NOMO-1 (cell line): ENCODE data around the gene ADCY5.

Source experiments
- DNase-seq, 2 experiments: peaks; one replicate each; lab custom pipeline; 2025; ENCODE audit not compliant: unreplicated experiment in 2 of 2; lab: John Stamatoyannopoulos, UW

ADCY5 gene

DNA sequence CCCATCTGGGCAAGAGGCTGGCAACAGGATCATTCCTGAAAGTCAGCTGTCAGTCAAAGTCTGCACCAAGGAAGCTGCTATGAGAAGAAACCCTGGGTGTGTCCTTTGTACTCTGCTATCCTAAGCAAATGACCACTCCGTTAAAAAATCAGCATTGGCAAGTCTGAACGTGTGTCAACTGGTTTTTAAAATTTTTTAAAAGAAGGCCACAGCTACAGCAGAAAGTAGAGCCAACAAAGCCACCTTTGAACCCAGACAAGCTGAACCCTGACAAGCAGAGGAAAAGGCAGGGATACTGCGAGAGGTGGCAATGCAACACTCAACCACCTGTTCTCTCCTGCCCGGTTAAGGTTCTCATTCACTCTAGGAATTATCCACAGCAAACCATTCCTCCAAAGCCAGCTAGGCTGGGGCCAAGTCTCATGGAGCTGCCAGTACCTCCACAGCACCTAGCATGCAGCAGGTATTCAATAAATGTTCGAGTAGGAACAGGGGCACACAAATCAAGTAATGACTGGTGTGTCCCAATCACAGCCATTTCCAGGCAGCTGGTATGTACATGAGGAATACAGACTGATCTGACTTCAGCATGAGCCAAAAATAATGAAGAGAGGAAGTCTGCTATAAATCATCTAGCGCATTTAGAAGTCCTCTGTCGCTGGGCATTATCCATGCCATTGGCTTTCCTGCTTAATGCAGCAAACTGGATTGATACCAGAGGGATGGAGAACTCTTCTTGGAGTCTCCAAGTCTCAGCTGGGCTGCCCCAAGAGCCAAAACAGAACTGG lies 76.0 kb downstream of the ADCY5 start:
- DNase-seq = no peak

DNA sequence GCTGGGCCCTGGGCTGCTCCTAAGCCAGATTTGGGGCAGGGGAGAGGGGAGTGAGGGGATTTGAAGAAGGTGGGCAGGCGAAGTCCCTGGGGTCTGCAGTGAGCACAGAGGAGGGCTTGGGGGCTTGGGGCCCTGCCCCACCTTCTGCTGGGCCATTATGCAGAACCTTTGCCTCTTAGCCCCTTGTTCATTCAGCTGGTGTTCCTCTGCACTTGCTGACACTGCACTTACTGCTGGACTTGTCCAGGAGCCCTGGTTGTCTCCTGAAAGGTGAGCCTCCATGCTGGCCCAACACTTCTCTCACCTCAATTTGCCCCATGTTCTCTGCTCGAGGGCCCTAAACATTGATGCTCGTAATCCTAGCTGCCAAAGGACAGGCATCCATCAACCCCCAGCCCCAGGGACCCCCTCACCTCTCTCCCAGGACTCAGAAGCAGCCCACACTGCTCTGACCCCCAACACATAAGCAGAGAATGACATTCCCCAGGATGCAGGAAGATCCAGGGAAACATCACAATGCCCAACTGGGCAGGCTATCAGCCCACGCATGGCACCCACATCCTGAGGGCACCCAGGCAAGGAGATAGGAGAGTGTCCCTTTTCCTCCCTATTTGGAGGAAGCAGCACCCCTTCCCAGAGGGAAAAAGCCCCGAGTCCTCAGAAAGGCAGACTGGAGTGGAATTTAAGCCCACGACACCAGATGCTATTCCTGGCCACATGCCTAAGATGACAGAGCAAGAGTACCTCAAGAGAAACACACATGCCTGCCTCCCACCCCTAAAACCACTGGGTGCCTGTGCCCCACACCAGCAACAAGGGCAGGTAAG lies 76.8 kb downstream of the ADCY5 start:
- no peak for DNase-seq

DNA sequence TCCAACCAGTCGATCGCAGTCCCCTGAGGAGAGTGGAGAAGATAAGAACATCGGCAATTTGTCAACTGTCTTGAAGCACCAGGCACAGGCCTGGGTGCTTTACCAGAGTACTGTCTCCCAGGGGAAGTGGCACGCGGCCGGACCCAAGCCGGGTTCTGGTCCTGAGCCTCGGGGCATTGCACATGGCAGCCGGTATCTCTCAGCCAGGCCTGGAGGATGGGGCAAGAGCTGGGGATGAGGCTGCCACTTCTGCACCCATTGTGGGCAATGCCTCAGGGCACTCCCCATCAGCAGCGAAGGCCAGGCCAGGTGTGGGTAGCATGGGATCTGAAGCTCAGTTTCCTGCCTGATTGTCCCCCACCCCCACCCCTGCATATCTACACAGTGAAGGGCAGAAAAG lies 77.5 kb downstream of the ADCY5 start:
- DNase-seq = no peak

DNA sequence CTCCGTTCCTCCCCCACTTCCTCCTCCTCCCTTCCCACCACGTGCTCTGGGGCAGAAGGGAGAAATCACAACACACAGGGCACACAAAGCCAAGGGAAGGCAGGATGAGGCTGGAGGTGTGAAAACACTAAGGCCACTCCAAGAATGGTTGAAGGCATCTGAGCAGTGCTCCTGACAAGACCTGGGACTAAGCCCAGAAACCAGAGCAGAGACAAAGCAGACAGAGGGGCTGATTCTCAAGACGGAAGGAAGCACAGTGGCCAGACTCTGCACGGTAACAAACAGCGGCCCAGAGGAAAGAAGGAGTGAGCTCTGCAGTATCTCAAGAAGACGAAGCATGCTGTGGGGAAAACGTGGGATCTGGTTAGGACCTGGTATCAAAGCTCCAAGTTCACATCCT lies 78.1 kb downstream of the ADCY5 start:
- no peak for DNase-seq

DNA sequence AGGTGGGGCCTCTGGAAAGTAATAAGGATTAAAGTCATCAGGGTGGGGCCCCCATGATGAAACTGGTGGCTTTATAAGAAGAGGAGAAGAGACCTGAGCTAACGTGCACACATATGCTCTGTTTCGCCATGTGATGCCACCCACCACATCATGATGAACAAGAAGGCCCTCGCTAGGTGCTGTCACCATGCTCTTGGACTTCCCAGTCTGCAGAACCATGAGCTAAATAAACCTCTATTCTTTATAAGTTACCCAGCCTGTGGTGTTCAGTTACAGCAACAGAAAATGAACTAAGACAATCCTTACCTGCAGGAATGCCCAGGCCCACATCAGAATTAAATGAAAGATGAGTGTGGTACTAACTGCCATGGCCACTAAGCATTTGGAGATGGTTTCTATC lies 79.8 kb downstream of the ADCY5 start:
- no peak for DNase-seq

DNA sequence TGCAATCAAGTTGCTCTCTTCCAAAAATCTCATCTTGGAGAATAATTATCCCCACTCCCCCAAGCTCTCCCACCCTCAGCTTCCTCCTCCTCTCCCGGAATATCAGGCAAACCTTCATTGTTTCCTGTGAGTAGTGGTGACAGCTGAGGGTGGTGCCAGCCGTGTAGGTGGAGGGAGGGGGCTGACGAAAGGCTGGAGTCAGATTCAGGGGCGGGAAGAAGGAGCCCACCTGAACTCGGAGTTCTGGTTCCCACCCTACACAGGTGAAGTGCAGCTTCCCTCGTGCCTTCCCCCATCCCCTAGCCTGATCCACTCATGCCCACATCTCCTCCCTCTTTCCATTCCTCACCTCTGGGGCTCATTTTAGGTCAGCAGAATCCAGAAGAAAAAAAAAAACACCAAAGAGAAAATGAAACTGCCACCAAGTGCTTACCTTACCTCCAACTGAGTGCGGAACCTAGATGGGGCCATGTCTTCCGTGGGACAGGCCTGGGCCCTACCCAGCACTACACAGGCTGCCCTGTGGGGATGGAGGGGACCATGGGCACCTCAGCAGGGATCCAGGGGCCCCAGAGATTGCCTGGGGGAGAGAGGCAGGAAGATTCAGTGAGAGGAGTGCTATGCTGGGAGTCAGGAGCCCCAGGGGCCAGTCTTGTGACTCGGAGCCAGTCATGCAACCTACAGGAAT lies 81.3 kb downstream of the ADCY5 start:
- no peak for DNase-seq

DNA sequence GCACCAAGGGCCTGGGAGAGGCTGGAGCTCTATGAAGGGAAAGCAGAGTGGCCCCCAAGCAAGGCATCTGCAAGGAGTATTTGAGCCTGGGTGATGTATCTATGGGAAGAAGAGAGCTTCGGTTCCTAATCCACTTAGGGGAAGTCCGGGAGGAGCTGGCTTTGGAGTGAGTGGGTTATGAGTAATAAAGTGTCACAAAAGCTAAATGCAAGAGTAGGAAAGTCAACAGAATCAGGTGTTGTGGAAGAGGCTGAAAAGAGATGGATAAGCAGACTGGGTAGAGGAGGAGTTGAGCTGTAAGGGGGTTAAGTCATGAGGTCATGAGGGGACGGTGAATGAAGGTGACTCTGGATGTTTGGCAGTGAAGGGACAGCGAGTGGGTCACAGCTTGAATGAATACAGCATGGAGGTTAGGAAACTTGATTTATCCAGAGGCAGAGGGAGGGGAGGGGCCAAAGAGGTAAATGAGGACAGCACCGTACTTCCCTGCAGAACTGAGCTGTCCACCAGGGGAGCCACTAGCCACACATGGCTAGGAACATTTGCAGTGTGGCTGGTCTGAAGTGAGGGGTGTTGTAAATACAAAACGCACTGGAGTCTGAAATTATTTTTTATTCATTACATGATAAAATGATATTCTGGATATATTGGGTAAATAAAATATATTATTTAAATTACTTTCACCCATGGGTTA lies 83.3 kb downstream of the ADCY5 start:
- DNase-seq = no peak

DNA sequence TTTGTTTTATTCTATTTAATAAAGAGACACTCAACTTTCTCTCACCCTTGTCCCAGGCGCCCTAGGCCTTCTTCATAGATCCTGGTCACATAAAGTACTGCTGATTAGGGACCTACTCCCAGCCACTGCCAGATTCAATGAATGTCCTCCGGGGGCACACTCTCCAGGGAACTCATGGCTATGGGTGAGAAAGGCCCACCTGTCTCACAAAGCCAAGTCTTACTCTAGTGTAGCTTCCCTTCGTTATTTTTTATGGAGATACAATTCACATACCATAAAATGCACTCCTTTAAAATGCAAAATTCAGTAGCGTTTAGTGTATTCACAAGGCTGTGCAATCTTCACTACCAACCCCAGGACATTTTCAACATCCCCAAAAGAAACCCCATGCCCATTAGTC lies 87.8 kb downstream of the ADCY5 start:
- no peak for DNase-seq

DNA sequence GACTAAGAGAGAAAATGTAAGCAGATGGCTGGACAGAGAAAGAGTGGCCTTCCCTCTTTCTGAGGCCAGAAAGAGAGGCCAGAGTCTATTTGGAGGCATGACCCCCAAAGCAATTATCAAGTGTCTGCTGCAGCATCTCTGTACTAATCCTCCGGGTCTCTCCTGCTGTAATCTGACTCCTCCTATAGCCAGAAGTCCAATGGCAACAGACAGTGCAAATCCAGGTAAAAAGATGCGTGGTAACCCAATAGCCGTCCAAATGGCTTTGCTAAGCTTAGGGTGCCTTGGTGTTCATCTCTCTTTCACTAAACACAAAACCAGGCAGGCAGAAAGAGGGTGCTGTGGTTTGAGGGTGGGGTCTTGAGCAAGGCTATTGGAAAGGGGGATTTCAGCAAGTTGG lies 91.6 kb downstream of the ADCY5 start:
- DNase-seq = no peak

DNA sequence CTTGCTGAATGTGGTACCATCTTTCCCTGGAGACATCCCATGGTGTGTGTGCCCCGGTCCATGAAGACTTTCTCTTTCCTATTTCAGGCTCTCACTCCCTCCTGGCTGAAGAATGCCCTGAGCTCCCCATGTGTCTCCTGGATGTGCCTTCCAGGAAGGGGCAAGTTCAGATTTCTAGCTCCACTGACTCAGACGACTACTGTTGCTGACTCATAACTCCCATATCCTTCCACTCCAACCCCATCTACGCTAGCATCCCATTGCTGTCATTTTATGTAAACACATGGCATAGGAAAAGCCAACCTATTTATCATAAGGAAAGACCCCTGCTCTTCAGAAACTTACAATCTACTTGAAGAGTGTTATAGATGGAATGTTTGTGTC lies 95.0 kb downstream of the ADCY5 start:
- no peak for DNase-seq

DNA sequence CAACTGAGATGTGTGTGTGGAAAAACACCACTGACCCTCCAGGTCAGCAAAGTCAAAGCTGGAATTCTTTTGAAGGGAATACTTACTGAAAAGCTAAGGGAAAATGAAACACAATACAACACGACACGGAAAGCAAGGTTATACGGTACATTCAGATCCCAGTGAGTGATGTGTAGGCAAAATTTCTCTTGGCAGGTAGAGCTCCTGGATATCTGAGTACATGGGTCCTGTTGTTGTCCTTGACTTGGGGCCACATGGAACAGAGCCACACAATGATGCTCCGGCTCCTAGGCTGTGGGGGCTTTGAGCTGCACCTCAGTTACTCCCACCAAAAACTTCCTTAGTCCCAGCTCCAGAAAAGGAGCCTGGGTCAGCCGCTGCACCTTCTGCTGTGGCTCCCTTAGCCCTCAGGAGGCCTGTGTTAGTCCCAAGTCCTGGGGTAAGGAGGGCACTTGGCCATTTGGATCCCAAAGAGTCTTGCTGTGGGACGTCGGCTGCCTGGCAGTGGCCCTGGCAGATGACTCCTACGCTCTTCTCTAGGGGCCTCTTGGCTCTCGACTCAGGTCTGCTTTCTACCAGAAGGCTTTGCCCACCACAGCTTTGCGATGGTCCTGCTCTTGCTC lies 95.6 kb downstream of the ADCY5 start:
- DNase-seq = no peak

DNA sequence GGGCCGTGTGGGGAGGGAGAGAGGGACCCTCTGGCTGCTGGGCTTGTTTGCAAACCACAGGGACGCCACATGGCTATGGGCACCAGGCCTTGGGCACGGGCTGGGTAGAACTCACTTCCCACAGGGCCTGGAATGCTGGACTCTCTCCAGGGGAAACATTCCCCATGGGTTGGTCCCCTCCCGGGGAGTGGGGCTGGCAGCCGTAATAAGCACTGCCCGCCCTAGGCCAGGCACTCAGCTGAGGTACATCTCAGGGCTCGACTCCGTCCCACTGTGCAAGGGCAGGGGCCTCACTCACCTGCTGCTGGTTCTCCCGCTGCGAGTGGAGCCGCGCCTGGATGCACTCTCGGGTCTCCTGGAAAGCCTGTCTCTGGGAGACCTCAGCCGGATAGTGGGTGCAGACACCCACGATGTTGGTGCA lies 96.7 kb downstream of the ADCY5 start:
- no peak for DNase-seq

DNA sequence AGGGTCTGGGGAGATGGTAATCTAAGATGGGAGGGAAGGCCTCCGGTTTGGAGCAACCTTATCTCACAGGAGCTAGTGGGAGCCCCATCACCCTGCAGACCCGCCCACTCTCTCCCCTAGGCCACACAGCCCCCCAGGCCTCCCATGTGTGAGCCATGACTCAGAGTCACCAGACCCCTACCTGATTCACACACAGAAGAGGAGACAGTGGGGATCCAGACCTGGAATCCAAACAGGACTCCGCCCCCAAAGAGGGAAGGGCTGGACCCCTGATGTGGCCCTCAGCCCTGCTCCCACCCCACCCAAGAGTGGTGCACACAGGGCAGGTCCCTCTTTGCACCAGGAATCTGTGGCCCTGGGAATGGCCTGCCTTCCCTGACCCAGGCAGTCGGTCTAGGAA lies 97.4 kb downstream of the ADCY5 start:
- DNase-seq = no peak

DNA sequence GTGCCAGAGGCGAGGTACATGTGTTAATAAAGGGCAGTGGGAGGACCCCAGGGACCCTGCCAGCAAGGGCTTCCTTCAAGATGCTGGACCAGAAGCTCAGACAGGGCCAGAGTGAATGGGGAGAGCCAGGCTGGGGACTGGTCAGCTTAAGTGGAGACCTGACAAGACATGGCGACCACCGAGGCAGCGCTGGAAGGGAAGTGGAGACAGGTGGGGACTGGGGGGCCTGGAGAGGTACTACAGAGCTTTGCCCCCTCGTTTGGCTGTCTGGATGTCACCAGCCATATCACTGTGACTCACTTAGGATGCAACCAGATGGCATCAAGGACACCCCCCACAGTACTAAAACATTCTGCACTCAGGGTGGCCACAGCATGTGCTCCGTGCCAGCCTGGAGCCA lies 97.9 kb downstream of the ADCY5 start:
- no peak for DNase-seq

DNA sequence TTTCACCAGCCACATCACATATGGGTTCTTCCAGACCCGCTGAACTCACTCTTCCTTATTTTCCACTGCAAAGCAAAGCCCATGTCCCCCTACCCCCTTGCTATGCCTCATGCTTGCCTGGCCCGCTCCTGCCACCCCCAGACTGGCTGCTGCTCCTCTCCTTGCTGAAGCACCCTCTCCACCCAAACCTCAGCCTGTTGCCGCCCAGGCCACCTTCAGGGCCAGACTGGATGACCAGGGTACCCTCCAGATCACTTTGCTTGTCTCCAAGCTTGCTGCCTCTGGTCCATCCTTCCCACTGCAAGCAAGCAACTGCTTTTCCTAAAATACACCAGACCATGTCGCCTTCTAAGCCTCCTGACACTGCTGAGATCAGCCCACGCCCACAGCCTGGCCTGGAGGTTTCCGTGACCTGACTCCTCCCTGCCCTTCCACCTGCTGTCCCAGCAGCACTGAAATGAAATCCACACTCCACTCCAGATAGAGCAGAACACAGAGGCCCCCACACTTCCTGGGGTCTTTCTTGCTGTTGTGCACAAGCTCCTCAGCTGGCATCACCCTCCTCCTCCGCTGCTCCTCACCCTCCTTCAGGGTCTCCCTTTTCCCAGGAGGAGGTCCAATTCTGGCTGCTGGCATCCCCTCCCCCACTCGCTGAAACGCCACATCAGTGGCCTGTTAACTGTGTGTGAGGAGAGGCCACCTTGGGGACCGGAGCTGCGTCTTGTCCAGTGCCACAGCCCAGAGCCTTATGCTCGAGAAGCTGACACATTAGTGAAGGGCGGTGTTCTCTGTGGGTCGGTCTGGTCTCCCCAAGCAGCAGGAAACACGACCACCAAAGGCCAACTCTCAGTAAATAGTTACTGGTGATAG lies 99.1 kb downstream of the ADCY5 start:
- DNase-seq = no peak

DNA sequence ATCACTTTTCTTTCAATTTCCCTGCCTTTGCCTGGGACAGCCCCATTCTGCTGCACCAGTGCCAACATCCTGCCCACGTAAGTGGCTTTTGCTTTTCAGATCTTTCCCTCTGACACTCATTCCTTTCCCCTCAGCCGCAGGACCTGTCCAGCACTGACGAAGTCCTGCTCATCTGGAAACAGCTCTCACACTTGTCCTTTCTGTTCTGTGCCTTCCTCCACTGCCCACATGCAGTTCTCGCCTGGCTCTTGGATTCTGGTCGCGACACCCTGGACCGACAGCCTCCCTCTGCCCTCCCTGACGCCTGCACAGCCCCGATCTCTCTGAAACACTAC lies 99.7 kb downstream of the ADCY5 start:
- no peak for DNase-seq

DNA sequence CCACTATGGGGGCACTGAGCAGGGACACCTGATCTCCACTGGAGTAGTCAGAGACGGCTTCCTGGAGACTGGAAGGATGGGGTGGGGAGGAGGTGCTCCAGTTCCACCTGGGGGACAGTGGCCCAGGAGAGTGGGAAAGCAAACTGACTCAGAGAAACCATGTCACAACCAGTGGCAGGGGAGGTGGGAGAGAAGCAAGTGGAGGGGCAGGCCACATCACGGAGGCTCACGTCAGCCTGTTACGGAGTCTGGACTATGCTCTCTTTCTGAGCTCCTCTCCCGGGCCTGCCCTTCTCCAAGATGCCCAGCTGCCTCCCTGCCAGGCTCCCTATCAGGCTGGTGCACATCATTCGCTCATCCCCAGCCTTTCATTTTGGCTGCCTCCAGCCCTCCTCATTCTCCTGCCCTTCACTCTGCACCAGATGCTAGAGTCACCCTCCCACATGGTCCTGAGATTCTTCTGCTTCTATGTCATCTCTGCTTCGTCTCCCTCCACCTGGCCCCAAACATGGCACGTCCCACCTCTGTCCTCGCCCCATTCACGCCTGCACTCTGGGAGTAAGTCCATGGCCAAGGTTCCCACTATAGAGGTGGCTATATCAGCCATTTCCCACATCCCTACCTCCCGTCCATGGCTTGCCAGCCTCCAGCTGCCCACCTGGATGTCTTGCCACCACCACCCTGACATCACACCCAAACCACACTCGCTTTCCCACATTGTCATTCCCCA lies 100.3 kb downstream of the ADCY5 start:
- DNase-seq = no peak

DNA sequence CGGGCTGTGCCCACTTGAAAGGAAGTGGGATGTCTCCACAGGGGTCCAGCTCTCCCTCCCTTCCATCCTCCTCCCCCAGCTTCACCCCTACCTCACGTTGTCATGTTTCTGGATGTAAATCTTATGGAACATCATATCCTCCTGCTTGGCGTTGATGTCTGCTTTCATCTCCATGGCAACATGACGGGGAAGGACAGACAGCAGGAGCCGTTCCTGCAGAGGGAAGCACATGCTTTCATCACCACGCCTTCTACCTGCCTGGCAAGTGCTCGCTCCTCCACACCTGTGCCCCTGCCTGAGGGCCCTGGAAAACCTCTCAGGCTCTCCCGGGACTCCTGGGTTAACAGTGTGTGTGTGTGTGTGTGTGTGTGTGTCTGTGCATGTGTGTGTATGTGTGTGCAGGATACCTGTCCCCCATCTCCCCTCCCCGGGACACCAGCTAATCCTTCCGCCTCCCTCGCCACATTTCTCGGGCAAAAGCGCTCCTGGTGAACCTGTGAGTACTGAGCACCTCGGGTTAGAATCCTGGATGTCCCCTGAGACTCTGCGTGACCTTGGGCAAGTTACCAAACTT lies 101.1 kb downstream of the ADCY5 start:
- no peak for DNase-seq

DNA sequence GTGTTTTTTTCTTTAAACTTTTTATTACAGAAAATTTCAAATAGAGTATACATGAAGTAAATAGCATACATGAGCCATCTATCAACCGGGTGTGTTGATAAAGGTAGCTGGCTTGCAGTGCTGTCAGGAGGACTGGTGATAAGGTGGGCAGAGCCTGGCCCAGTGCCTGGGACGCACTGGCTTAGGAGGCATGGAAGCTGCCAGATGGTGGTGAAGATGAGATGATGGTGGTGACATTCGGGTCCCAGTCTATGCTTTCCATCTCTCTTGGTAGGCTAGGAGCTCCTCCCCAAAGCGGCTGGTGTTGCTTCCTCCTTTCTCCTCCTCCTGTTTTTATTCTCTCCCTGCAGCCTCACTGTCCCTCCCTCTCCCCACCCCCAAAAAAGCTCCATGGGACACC lies 101.7 kb downstream of the ADCY5 start:
- DNase-seq = no peak
